G401.6 (cell line): ENCODE results near the gene EEF1AKMT2.

Experiments used
- FAIRE-seq: peaks from 2 replicates; lab custom pipeline; 2012; peaks lifted over from hg19 to GRCh38; lab: Jason Lieb, UNC

Gene EEF1AKMT2

GRCh38 chr10:124719213-124719851 lies 72.4 kb downstream of the EEF1AKMT2 start:
- no peak for FAIRE-seq

GRCh38 chr10:124717911-124718741 lies 73.6 kb downstream of the EEF1AKMT2 start:
- FAIRE-seq, result no peak

- no peak for FAIRE-seq
Measured at GRCh38 chr10:124717041-124717757, 74.5 kb downstream of the EEF1AKMT2 start.

- no peak for FAIRE-seq
Measured at GRCh38 chr10:124716369-124716768, 75.3 kb downstream of the EEF1AKMT2 start.

- no peak for FAIRE-seq
Measured at GRCh38 chr10:124715439-124715838, 76.2 kb downstream of the EEF1AKMT2 start.

GRCh38 chr10:124713679-124714255 lies 77.9 kb downstream of the EEF1AKMT2 start:
- no peak for FAIRE-seq

GRCh38 chr10:124712704-124713407 lies 78.8 kb downstream of the EEF1AKMT2 start:
- FAIRE-seq, result no peak

- FAIRE-seq, result no peak
Measured at GRCh38 chr10:124711145-124711544, 80.5 kb downstream of the EEF1AKMT2 start.

GRCh38 chr10:124710266-124710881 lies 81.3 kb downstream of the EEF1AKMT2 start:
- no peak for FAIRE-seq

GRCh38 chr10:124709861-124710260 lies 81.8 kb downstream of the EEF1AKMT2 start:
- no peak for FAIRE-seq

GRCh38 chr10:124708922-124709520 lies 82.7 kb downstream of the EEF1AKMT2 start:
- FAIRE-seq, result no peak

- no peak for FAIRE-seq
Measured at GRCh38 chr10:124708246-124708779, 83.4 kb downstream of the EEF1AKMT2 start.
